ENCODE results near the gene SLBP. TPM values are rescaled to one million over a fixed set of nuclear protein-coding genes. Genes with fewer than 3 reads are reported as not detected.

The SLBP gene
- total and polyA plus RNA-seq, 2 donors (not counting 1 experiment from before 2014, with no cell fraction given): 19.4 to 31.8 TPM

DNA sequence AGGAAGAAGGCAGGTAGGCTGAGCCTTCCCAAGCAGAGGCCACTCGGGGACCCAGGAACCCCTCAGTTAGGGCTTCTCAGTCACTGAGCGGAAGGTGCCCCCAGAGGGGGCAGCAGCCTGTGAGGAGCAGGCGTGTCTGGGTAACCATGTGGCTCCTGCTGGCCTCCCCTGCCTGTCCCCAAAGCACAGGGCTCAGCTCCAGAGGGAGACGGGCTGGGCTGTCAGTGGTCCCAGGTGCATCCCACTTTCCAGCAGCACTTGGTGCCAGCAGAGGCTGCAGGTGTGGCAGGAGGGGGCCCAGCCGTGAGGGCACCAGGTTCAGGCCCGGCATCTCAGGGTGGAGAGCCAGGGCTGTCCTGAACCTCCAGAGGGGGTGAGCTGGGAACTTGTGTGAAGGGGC, 31.9 kb upstream of the SLBP start:
- no peaks in the 10 kb centered on the region for H4K20me1 ChIP-seq (ENCODE audit: control insufficient read depth, insufficient read depth, low read length, poor library complexity, severe bottlenecking)
- Mint-ChIP-seq H3K27ac (no peak overlapping the region), H3K27me3 (no peaks in the 10 kb centered on the region), H3K4me1 (no peaks in the 10 kb centered on the region), H3K4me3 (no peak overlapping the region), H3K9me3 (ENCODE audit: insufficient read depth) (no peaks in the 10 kb centered on the region)
- WGBS (ENCODE audit: insufficient coverage): 97% methylated on average over 6 of the region's 6 CpGs
- DNase-seq (no peak), ATAC-seq (ENCODE audit: low read depth) (no peak)
- peaks cover 0 to 23% of the 10 kb centered on the region in 2 experiments for H3K36me3 ChIP-seq (replicated peaks in 1 of 2; ENCODE audit: control extremely low read depth in 1 of 2, control insufficient read depth in 1 of 2, extremely low read depth in 1 of 2, insufficient read depth in 2 of 2, low read length in 1 of 2)
- intact Hi-C loops (cut with micrococcal nuclease): no loop called here
- peaks cover 0 to 6% (median 0%) of the 10 kb centered on the region in 3 donors for H3K9me3 ChIP-seq (ENCODE audit: control extremely low read depth in 1 of 3, control insufficient read depth in 2 of 3, insufficient read depth in 1 of 3, low read length in 2 of 3)
- CTCF ChIA-PET: interaction anchor here (1.0 to 6.7 kb wide), 7 partner anchors 10 to 155 kb away, joined by 3 to 120 read pairs (median 4); no protein-coding TSS in a partner anchor
- H3K4me3 ChIP-seq (ENCODE audit: control extremely low read depth in 1 of 5, extremely low read depth in 1 of 5, insufficient read depth in 1 of 5, low read depth in 2 of 5, low read length in 4 of 5): no peak overlapping the region
- no peaks in the 10 kb centered on the region for H3K79me2 ChIP-seq (ENCODE audit: control insufficient read depth, insufficient read depth, low read length)
- peaks cover 3 to 10% of the 10 kb centered on the region in 2 donors for H3K4me1 ChIP-seq (ENCODE audit: control insufficient read depth in 2 of 2, insufficient read depth in 2 of 2, low read length in 2 of 2)
- POLR2A ChIA-PET: no interaction called here
- no peak overlapping the region for H3K27ac ChIP-seq (ENCODE audit: low read length in 2 of 2)
- no peak overlapping the region for H3K9ac ChIP-seq (ENCODE audit: low read length)
- H3K27me3 ChIP-seq (replicated peaks in 1 of 4; ENCODE audit: control extremely low read depth in 1 of 4, control insufficient read depth in 3 of 4, insufficient read depth in 4 of 4, low read length in 3 of 4): peaks cover 0 to 7% (median 0%) of the 10 kb centered on the region in 4 experiments
- H3K4me2 ChIP-seq (replicated peaks; ENCODE audit: low read depth, low read length, poor library complexity, severe bottlenecking): no peak overlapping the region
- no peak overlapping the region for H2AFZ ChIP-seq (ENCODE audit: insufficient read depth, low read depth, low read length, poor library complexity, severe bottlenecking)
- TF ChIP-seq, protein P1, sequence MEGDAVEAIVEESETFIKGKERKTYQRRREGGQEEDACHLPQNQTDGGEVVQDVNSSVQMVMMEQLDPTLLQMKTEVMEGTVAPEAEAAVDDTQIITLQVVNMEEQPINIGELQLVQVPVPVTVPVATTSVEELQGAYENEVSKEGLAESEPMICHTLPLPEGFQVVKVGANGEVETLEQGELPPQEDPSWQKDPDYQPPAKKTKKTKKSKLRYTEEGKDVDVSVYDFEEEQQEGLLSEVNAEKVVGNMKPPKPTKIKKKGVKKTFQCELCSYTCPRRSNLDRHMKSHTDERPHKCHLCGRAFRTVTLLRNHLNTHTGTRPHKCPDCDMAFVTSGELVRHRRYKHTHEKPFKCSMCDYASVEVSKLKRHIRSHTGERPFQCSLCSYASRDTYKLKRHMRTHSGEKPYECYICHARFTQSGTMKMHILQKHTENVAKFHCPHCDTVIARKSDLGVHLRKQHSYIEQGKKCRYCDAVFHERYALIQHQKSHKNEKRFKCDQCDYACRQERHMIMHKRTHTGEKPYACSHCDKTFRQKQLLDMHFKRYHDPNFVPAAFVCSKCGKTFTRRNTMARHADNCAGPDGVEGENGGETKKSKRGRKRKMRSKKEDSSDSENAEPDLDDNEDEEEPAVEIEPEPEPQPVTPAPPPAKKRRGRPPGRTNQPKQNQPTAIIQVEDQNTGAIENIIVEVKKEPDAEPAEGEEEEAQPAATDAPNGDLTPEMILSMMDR (IDR thresholded peaks at IDR 0.05): no peak
- TF ChIP-seq EZH2 (IDR thresholded peaks at IDR 0.05; ENCODE audit: borderline replicate concordance, insufficient read depth, low read depth, low read length, poor library complexity, severe bottlenecking): no peak

DNA sequence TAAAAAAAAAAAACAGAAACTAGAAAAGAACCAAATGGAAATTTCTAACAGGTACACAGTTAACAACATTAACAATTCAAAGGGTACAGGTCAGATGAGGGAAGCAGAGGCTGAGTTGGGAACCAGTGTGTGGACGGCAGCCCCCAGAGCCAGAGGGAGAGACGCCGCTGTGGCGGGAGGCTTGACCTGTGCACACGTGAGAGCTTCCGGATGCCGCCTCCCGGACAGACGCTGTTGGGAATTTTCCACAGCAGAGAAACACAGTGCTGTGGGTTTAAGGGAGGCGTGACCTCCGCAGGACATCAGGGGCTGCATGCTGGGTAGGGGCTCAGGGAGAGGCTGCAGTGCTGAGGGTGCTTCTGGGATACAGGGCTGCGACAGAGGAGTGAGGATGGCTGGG, 31.4 kb upstream of the SLBP start:
- 98% methylated on average over 8 of the region's 12 CpGs for WGBS (ENCODE audit: insufficient coverage)
- DNase-seq: no peak
- Histone ChIP-seq H3K9me3 (ENCODE audit: control extremely low read depth in 1 of 3, control insufficient read depth in 2 of 3, insufficient read depth in 1 of 3, low read length in 2 of 3) (peaks cover 0 to 10% (median 2%) of the 10 kb centered on the region in 3 donors), H3K79me2 (ENCODE audit: control insufficient read depth, insufficient read depth, low read length) (no peaks in the 10 kb centered on the region), H3K4me3 (ENCODE audit: control extremely low read depth in 1 of 5, extremely low read depth in 1 of 5, insufficient read depth in 1 of 5, low read depth in 2 of 5, low read length in 4 of 5) (no peak overlapping the region), H3K4me2 (replicated peaks; ENCODE audit: low read depth, low read length, poor library complexity, severe bottlenecking) (no peak overlapping the region), H3K4me1 (ENCODE audit: control insufficient read depth in 2 of 2, insufficient read depth in 2 of 2, low read length in 2 of 2) (peaks cover 3 to 8% of the 10 kb centered on the region in 2 donors), H2AFZ (ENCODE audit: insufficient read depth, low read depth, low read length, poor library complexity, severe bottlenecking) (no peak overlapping the region), H3K9ac (ENCODE audit: low read length) (no peak overlapping the region), H3K27me3 (replicated peaks in 1 of 4; ENCODE audit: control extremely low read depth in 1 of 4, control insufficient read depth in 3 of 4, insufficient read depth in 4 of 4, low read length in 3 of 4) (peaks cover 0 to 4% (median 0%) of the 10 kb centered on the region in 4 experiments), H3K27ac (ENCODE audit: low read length in 2 of 2) (no peak overlapping the region), H4K20me1 (ENCODE audit: control insufficient read depth, insufficient read depth, low read length, poor library complexity, severe bottlenecking) (no peaks in the 10 kb centered on the region), H3K36me3 (replicated peaks in 1 of 2; ENCODE audit: control extremely low read depth in 1 of 2, control insufficient read depth in 1 of 2, extremely low read depth in 1 of 2, insufficient read depth in 2 of 2, low read length in 1 of 2) (peaks cover 0 to 27% of the 10 kb centered on the region in 2 experiments)
- TF ChIP-seq, protein P1 (IDR thresholded peaks at IDR 0.05): no peak
- TF ChIP-seq EZH2 (IDR thresholded peaks at IDR 0.05; ENCODE audit: borderline replicate concordance, insufficient read depth, low read depth, low read length, poor library complexity, severe bottlenecking): no peak
- H3K27me3 Mint-ChIP-seq: no peaks in the 10 kb centered on the region
- intact Hi-C loops (cut with micrococcal nuclease): no loop called here
- H3K27ac Mint-ChIP-seq: no peak overlapping the region
- no peaks in the 10 kb centered on the region for H3K4me1 Mint-ChIP-seq
- POLR2A ChIA-PET: no interaction called here
- no peak for ATAC-seq (ENCODE audit: low read depth)
- CTCF ChIA-PET: interaction anchor here (1.2 to 1.6 kb wide), 3 partner anchors 9 to 156 kb away, joined by 3 to 6 read pairs (median 3); no protein-coding TSS in a partner anchor
- no peak overlapping the region for H3K4me3 Mint-ChIP-seq
- peaks cover 2% of the 10 kb centered on the region for H3K9me3 Mint-ChIP-seq (ENCODE audit: insufficient read depth)

All from B cell (primary cell).